Medulla oblongata (tissue), 1 donor: ENCODE measurements around the gene PDE4D.

Source experiments
- DNase-seq: peaks from one replicate; pipeline ENCODE4 v3.0.0-alpha.2; 2015; ENCODE audit errors: extremely low spot score

Gene PDE4D

DNA sequence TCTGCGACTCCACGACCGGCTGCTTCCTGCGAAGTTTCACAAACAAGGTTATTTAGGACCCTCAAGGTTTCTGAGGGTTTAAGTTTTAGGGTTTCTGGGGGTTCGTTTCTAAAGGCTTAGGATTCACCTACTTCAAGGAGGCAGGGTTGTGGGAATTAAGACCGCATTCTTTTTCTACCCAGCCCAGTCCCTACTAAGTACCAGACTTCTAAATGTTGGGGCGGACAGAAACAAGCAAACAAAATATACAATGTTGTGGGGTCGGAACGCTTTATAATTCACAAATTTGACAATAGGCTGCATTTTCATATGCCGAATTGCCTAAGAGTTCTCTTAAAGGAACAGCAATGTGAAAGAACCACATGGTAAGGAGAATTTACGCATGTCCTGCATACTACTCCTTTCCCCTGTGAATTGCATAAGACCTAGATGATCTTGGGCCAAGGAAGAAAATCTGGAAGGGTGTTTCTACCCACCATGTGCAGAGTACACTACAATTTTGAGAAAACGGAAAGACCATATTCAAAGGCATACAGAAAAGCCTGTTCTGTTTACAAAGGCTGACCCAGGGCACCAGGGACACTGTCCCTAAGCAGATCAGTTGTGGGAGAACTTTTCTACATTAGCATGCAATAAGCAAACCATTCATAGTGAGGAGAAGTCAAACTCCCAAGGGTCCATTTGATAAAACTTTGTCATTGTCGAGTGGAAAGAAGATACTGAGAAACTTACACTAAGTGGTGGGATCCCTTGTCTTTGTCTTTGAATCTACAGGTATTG, 853.3 kb downstream of the PDE4D start:
- DNase-seq: no peak

DNA sequence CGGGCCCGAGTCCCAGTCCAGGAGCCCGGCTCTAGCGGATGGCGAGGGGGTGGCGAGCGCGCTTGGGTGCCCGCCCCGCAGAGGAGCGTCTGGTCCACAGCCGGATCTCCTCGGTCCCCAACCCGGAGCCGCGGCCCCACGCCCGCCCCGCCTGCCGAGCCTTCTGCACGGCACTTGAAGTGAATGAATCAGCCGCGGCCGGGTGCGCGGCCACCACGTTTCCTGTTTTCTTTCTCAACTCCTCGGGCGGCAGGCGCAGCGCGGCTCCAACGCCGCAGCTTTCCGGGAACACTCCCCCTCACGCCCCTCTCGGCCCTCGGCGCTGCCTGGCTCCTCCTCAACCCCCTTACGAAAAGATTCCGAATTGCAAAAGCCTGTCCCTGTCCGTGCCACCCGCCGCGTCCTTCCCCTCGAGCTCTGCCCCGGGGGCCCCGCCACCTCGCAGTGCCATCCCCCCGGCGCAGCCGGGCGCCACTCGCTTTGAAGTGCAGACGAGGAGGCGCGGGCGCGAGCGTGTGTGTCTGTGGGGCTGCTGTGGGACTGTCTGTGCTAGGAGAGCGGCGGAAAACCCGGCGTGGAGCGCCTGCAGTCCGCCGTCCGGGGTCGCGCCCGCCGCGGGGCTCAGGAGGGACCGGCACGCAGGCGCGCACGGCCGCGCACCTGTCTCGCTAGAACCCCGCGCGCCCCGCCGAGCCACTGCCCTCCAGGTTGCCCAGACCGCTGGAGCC, 854.1 kb downstream of the PDE4D start:
- no peak for DNase-seq

GRCh38 chr5:59038798-59039295, 854.7 kb downstream of the PDE4D start:
- DNase-seq: no peak

DNA sequence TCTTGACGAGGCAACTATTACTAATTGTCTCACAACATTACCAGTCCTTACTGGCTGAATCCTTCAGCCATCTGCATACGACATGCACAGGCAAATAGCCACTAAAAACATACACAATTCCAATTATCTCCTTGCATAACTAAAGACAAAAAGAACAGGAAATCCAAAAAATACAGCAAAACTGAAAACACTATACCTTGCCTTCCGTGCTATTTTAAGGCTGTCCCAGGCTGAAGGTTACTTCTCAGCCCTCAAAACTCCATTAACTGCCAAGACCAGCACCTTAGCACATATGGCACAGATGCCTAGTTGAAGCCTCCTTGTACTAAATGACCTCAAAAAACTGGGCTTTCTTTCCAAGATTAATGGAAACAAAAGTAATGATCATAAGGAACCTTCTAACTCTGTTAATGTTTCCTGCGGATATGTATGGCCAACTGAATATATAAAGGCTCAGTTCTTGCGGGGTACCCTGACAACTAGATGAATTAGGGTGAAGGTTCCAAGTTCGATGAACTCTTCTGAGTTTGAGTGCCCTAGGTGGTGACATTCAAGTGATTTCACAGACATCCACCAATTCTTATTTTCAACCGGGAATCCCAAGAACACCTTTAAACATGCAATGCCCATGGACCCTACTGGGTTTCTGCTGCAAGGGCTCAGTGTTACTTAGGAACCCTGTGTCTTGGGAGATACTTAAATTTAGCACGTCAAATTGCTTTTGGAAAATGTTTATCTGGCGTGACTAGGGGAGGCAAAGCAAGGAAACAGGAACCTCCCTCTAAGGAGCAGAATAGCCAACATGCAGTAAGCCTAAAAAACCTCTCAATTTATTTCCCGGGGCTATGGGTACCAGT, 855.4 kb downstream of the PDE4D start:
- no peak for DNase-seq

DNA sequence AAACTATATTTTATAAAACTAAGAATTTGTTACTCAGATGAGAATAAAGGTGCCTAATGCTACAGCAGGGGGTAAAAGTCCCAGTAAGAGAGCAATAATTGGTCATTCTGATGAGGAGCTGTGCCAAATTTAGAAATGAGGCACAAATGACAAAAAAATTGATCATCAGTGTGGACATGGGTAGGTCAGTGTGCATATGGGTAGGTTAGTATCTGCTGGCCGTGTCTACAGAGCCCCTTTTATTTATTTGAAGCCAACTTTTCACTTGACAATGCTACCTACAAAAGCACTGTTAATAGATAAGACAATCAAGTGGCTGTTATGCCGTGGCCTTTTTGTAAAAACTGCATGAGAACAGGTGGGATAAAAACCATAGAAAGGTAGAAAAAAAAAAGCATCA, 856.1 kb downstream of the PDE4D start:
- DNase-seq: no peak

DNA sequence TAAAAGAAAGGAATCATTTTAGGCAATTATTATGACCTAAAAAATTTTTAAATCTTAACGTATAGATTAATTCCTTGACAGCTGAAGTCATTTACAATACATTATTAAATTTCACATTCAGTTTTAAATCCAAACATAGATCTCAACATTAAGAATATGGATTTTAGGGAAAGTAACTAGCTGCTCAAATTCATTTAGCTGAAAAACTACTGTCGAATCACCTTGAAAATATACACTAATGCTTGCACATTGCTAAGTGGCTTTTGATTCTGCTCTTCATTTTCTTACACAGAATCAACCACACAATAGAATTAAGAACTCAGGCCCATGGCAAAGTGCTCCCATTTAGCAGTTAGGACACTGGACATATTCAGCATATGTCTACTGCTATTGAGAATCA, 856.5 kb downstream of the PDE4D start:
- no peak for DNase-seq

DNA sequence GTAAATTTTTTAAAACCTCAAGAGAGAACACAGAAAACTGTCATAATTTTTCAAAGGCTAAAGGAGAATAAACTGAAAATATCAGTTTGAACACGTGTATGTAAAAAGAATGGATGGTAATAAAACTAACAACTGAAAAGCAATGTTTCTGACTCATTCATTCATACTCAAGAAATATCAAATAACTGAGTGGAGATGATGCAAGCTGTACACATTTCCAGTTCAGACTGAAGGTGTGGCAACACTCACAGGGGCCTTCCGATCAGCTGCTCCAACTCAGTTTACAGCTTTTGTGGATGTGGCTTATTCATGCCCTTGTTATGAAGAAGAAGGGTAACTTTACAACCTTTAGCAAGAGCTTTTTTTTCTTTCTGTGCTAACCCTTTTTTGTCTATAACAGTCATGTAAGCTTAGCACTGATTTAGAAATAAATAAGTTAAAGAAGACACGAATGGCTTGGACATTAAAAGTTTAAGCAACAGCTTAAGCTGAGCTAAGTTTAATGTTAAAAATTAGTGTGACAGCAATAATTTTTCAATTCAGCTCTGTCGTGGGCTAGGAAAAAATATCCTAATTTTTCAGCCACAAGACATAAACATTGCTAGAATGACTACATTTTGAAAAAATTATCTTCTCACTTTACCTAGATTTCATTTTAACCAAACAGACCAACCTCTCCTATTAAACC, 857.1 kb downstream of the PDE4D start:
- DNase-seq: no peak

GRCh38 chr5:59035681-59036080, 857.8 kb downstream of the PDE4D start:
- no peak for DNase-seq

- DNase-seq: no peak
These were observed 858.9 kb downstream of the PDE4D start for GRCh38 chr5:59034498-59035186.

GRCh38 chr5:59027145-59027907, 866.2 kb downstream of the PDE4D start:
- no peak for DNase-seq

- DNase-seq: no peak
These were observed 867.8 kb downstream of the PDE4D start for GRCh38 chr5:59025734-59026133.

- no peak for DNase-seq
These were observed 871.5 kb downstream of the PDE4D start for GRCh38 chr5:59021837-59022514.

DNA sequence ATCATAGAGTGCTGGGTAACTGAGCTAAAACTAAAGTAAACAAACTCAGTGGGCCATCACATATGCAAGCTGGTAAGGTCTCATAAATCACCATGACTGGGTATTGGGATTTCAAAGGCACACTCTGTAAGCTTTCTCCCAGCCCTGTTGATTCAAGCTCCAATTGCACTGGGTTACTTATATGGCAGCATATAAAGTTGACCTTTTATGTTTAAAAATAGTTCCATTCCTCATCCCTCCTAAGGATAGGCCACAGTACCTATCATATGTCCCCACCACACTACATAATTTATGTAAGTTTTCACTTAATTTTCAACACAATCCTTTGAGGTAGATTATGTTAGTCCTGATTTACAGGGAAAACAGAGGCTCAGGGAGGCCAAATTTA, 872.2 kb downstream of the PDE4D start:
- no peak for DNase-seq

DNA sequence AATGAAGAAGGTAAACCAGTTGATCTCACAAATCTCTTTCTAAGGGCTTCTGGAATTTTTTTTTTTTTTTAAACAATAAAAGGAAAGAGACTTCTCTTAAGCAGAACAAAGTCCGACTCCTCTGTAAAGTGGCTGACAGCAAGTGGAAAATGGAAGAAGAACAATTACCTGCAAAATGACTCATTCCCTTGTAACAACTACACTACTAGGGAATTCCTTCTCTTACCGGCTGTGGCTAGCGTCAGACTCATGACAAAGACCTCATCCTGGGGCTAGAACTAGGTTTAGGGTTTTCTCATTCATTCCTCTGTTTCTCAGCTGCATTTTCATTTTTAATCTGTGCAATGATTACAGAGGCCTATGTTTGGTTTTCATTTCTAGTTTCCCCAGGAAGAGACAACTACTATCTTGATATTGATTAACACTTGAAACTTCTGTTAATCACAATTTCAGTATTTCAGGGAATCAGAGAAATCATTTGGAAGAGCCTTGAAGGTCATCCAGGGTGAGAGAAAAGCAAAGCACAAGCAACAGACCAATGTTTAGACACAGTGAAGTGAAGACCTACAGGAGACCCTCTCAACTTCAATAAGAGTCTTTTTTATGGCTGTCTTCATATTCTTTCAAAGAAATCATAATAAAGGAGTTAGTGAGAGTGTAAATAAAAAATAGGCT, 872.8 kb downstream of the PDE4D start:
- no peak for DNase-seq

DNA sequence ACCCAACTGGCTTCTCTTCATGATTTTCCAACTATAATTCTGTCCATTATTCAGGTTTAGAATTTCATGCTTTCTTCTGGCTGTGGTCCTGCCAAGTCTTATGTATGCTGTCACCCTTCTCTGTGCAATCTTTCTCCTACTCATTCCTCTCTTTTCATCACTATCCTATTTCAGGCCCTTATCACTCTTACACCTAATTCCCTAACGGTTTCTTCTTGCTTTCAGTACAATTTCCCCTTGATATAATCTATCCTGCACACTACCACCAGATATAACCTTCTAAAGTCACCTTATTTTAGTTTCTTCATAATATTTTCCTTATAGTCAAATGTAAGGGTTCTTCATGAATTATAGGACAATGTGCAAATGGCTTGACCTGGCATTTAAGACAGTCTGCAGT, 874.4 kb downstream of the PDE4D start:
- DNase-seq: no peak

DNA sequence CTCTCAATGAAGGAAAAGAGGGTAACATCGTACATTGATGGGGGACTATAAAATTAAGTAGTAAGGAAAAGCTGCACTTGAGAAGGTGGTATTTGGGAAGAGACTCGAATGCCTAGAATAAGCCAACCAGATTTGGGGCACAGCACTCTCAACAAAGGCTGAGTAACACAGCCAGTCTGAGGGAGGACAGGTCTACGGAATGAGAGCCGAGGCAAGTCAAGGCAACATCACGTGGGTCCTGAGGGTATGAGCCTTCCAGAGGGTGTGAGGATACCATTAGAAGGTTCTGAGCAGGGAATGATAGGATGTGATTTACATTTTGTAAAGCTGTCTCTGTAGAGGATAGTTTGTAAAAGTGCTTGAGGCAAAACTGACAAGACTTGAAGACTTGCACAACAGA, 876.6 kb downstream of the PDE4D start:
- no peak for DNase-seq

- DNase-seq: no peak
These were observed 884.6 kb downstream of the PDE4D start for GRCh38 chr5:59008816-59009473.

DNA sequence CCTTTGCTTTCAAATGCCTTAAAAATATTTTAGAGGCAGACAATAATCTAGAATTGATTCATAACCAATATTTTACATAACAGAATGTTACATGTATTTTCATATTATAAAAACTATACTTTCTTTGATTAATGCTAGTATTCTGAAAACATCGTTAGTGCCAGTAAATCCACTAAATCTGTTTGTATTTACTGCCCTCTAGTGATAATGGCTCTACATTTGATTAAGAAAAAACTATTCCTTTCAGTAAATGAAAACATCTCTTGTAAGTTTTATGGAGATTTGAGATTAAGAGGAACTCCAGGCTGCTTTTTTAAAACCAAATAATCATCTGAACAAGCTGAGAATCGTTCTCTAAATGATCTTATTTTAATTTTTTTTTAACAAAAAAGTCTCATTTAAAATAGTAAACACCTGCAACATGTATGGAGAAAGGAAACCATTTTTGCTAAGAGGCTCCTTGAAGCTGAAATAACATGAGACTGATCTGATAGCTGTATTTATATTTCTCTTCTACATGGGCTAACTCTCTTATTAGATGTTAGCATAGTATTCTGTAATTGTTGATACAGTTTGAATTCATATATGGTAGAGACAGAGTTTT, 886.0 kb downstream of the PDE4D start:
- peak; percentile 62 for DNase-seq
